Measurements from ENCODE around the gene CNTFR.
"Not testable (repeated sequence)": the region's sequence is repeated elsewhere in the genome, so short reads cannot be mapped to it uniquely, and the experiment has no call there.

Gene CNTFR

GRCh38 chr9:34589636-34590380, at the start of gene CNTFR:
Gene CNTFR (minus strand): TSS chr9:34589724. CDS start chr9:34568981, 20,743 bp downstream.
- TF ChIP-seq CTCF (IDR thresholded peaks at IDR 0.05; ENCODE audit: control insufficient read depth, extremely low read depth, insufficient read depth): no peak
- peak within 1 kb of the TSS; percentile 28 for H3K4me3 ChIP-seq (ENCODE audit: low read depth, low read length)
- DNase-seq (ENCODE audit: low read depth): no peak

GRCh38 chr9:34639322-34639721, 49.8 kb upstream of the CNTFR start:
- not testable (repeated sequence) for DNase-seq (ENCODE audit: low read depth); H3K4me3 ChIP-seq (ENCODE audit: low read depth, low read length)

GRCh38 chr9:34638138-34638445, 48.6 kb upstream of the CNTFR start:
- H3K4me3 ChIP-seq (ENCODE audit: low read depth, low read length): peak overlapping the region; percentile 83
- TF ChIP-seq CTCF (IDR thresholded peaks at IDR 0.05; ENCODE audit: control insufficient read depth, extremely low read depth, insufficient read depth): no peak
- DNase-seq (ENCODE audit: low read depth): no peak

GRCh38 chr9:34637356-34638137, 48.0 kb upstream of the CNTFR start, which contains the start of gene SIGMAR1:
Gene SIGMAR1 (minus strand): TSS chr9:34637787. CDS start chr9:34637697, 90 bp downstream.
- H3K4me3 ChIP-seq (ENCODE audit: low read depth, low read length): peak within 1 kb of the TSS; percentile 83
- DNase-seq (ENCODE audit: low read depth): peak; percentile 76
- no peak for TF ChIP-seq CTCF (IDR thresholded peaks at IDR 0.05; ENCODE audit: control insufficient read depth, extremely low read depth, insufficient read depth)

GRCh38 chr9:34636791-34637355, 47.3 kb upstream of the CNTFR start:
- no peak for DNase-seq (ENCODE audit: low read depth)
- TF ChIP-seq CTCF (IDR thresholded peaks at IDR 0.05; ENCODE audit: control insufficient read depth, extremely low read depth, insufficient read depth): no peak
- H3K4me3 ChIP-seq (ENCODE audit: low read depth, low read length): peak overlapping the region; percentile 83

- no peak for TF ChIP-seq CTCF (IDR thresholded peaks at IDR 0.05; ENCODE audit: control insufficient read depth, extremely low read depth, insufficient read depth)
- peak overlapping the region; percentile 83 for H3K4me3 ChIP-seq (ENCODE audit: low read depth, low read length)
- no peak for DNase-seq (ENCODE audit: low read depth)
Measured at GRCh38 chr9:34635556-34635955, 46.0 kb upstream of the CNTFR start.

- TF ChIP-seq CTCF (IDR thresholded peaks at IDR 0.05; ENCODE audit: control insufficient read depth, extremely low read depth, insufficient read depth): no peak
- DNase-seq (ENCODE audit: low read depth): no peak
- no peak overlapping the region for H3K4me3 ChIP-seq (ENCODE audit: low read depth, low read length)
Measured at GRCh38 chr9:34634551-34635248, 45.2 kb upstream of the CNTFR start.

Measured in LNCaP clone FGC (cell line).